Right cardiac atrium (tissue), 5 donors: ENCODE data around the gene ANKRD26. TPM values are rescaled to one million over a fixed set of nuclear protein-coding genes. Genes with fewer than 3 reads are reported as not detected.

Experiments used
- ATAC-seq, 2 donors: fragments of 200-7000 bp; cut with Tn5 transposase; one replicate each; pipeline versions ENCODE4 v1.8.0 to v1.9.1; 2020; ENCODE audit warnings: moderate library complexity in 2 of 2, mild to moderate bottlenecking in 1 of 2
- DNase-seq, 3 donors: peaks; one replicate each; pipeline ENCODE4 v3.0.0-alpha.2; 2020
- H3K27ac ChIP-seq: one replicate; pipeline ENCODE4 v1.5.1; 2013; ENCODE audit warnings: mild to moderate bottlenecking, low read length, control low read depth, moderate library complexity
- H3K27me3 ChIP-seq: one replicate; pipeline ENCODE4 v1.6.1; 2013; ENCODE audit not compliant: control insufficient read depth, insufficient read depth
- H3K4me1 ChIP-seq: one replicate; pipeline ENCODE4 v1.6.1; 2013; ENCODE audit warnings: low read length; ENCODE audit not compliant: control insufficient read depth, insufficient read depth
- H3K4me3 ChIP-seq: one replicate; pipeline ENCODE4 v1.5.1; 2013; ENCODE audit warnings: low read length, control low read depth
- H3K9me3 ChIP-seq: one replicate; pipeline ENCODE4 v1.6.1; 2013; ENCODE audit warnings: low read length; ENCODE audit not compliant: control insufficient read depth
- WGBS: extraction: QIAGEN DNeasy Blood & Tissue Kit; methylation state at CpG from one replicate; pipeline ENCODE4 v1.1.7; 2013; 5-methylcytosine and 5-hydroxymethylcytosine counted together
- intact Hi-C, 4 donors: fragments of 100-400 bp; cut with DNase I; formaldehyde crosslinking; loops; one replicate each; pipeline versions ENCODE4 v1.11.0 to v1.14.0; 2022 to 2023
- polyA plus RNA-seq: library from polyadenylated mRNA; stranded (reverse); fragments of 200-250 nt; gene quantifications from one replicate; pipeline ENCODE4 v1.2.3, GENCODE V29; 2013
- total RNA-seq, 4 donors: library from RNA; stranded (reverse); fragmentation: NEBNext Ultra II Directional; extraction: Animal tissue kit (Norgen Biotek cat#: 25700); gene quantifications; one replicate each; pipeline ENCODE4 v1.2.1, GENCODE V29; 2021
- donor health status: healthy with polysubstance abuse.
- donor health status: DM: no; HTN: yes; CAD: no.
- donor health status: DM: no; HTN: no; CAD: no.
- donor health status: DM: no; HTN: yes; CAD: no; lungs with severe emphysema.
- donor health status: DM: yes; HTN: yes; CAD: no.

The ANKRD26 gene
- total and polyA plus RNA-seq, 5 donors, result 6.7 to 13.6 (median 9.8) TPM

GRCh38 chr10:26969145-26969926 is 131.0 kb downstream of the ANKRD26 start:
- H3K27ac ChIP-seq, result no peak overlapping the region
- H3K4me1 ChIP-seq, result no peaks in the 10 kb centered on the region
- ATAC-seq (no peak), DNase-seq (no peak)
- H3K9me3 ChIP-seq, result no peaks in the 10 kb centered on the region
- WGBS, result 88% methylated on average over 6 of the region's 6 CpGs
- intact Hi-C loops, result no loop called here
- H3K4me3 ChIP-seq, result no peak overlapping the region
- no peaks in the 10 kb centered on the region for H3K27me3 ChIP-seq

GRCh38 chr10:26962835-26963234 is 137.5 kb downstream of the ANKRD26 start:
- no peak for ATAC-seq
- H3K4me3 ChIP-seq, result no peak overlapping the region
- no peaks in the 10 kb centered on the region for H3K4me1 ChIP-seq
- no peaks in the 10 kb centered on the region for H3K27me3 ChIP-seq
- intact Hi-C loops, result no loop called here
- DNase-seq, result no peak
- WGBS, result 65% methylated on average over 3 of the region's 3 CpGs
- no peaks in the 10 kb centered on the region for H3K9me3 ChIP-seq
- no peak overlapping the region for H3K27ac ChIP-seq

- no peaks in the 10 kb centered on the region for H3K27me3 ChIP-seq
- no peaks in the 10 kb centered on the region for H3K9me3 ChIP-seq
- no peak overlapping the region for H3K27ac ChIP-seq
- no peak overlapping the region for H3K4me3 ChIP-seq
- H3K4me1 ChIP-seq, result no peaks in the 10 kb centered on the region
- WGBS, result 87% methylated on average over 7 of the region's 7 CpGs
- ATAC-seq, result no peak
- no peak for DNase-seq
- intact Hi-C loops, result no loop called here
Observed at GRCh38 chr10:26960308-26960707, 140.0 kb downstream of the ANKRD26 start.

GRCh38 chr10:26959841-26960240 is 140.5 kb downstream of the ANKRD26 start:
- 85% methylated on average over 6 of the region's 6 CpGs for WGBS
- H3K27ac ChIP-seq, result no peak overlapping the region
- intact Hi-C loops, result no loop called here
- no peaks in the 10 kb centered on the region for H3K4me1 ChIP-seq
- ATAC-seq (no peak), DNase-seq (no peak)
- no peaks in the 10 kb centered on the region for H3K9me3 ChIP-seq
- H3K4me3 ChIP-seq, result no peak overlapping the region
- H3K27me3 ChIP-seq, result no peaks in the 10 kb centered on the region

Other genes starting within 250 kb of the ANKRD26 start
- 10 to 100 TPM; 24.8 to 28.2 (median 26.5) TPM for gene ABI1, start 239.5 kb downstream of the ANKRD26 start, total RNA-seq
- gene ABI1, start 239.5 kb downstream of the ANKRD26 start, polyA plus RNA-seq, result 9.6 TPM
- 10 to 100 TPM; 80.2 to 89.1 (median 82.9) TPM for gene YME1L1, start 53.9 kb upstream of the ANKRD26 start, total RNA-seq
- gene YME1L1, start 53.9 kb upstream of the ANKRD26 start, polyA plus RNA-seq, result 36.0 TPM
- gene MASTL, start 54.9 kb upstream of the ANKRD26 start, total RNA-seq, result 1 to 10 TPM; 2.6 to 3.5 (median 2.8) TPM
- gene MASTL, start 54.9 kb upstream of the ANKRD26 start, polyA plus RNA-seq, result 1.4 TPM
- 10 to 100 TPM; 36.7 to 44.8 (median 38.1) TPM for gene ACBD5, start 140.3 kb upstream of the ANKRD26 start, total RNA-seq
- gene ACBD5, start 140.3 kb upstream of the ANKRD26 start, polyA plus RNA-seq, result 16.8 TPM